ENCODE results near the gene TNPO3. TPM values are rescaled to one million over a fixed set of nuclear protein-coding genes. Genes with fewer than 3 reads are reported as not detected.

Gene TNPO3
- total RNA-seq, 6 donors from 2014 or later: 21.6 to 37.7 (median 33.0) TPM

DNA sequence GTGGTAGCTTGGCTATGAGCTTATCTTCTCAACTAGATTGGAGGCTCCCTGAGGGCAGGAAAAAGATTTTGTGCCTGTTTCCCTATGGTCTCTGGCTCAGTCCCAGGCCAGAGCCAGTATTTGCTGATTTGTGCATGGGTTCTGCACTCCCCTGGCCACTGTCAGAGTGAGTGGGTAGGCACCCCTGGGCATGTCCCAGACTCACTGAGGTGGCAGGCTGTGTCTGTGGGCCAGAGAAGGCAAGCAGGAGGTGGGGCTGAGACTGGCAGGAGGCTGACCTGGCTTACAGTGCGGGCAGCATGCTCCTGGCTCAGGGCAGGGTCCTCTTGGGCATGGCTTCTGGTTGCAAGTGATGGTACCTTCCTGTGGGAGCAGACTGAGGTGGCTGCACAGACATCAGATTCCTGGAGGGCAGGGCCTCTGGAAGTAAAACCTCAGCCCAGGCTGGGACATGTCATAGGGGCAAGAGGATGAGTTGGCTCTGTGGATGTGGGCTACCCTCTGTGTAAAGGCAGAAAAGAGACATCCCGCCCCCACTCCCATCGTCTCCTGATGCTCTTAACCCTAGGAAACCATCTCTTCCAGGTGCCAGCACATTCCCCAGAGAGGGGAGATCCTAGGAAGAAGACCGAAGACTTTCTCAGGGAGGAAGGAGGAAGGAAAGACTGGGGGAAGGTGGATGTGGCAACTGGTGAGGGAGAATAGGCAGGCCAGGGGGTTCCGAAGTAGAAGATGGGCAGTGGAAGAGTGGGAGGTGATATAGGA lies 148.7 kb downstream of the TNPO3 start:
- Histone ChIP-seq H3K9me3 (no peaks in the 10 kb centered on the region), H3K36me3 (no peaks in the 10 kb centered on the region), H3K27ac (no peak overlapping the region), H3K4me1 (peaks cover 8 to 13% (median 11%) of the 10 kb centered on the region in 4 donors), H3K27me3 (peaks cover 0 to 23% (median 6%) of the 10 kb centered on the region in 4 donors), H3K4me3 (no peak overlapping the region)
- no peak for ATAC-seq (ENCODE audit: low FRiP score in 2 of 2)
- 84 to 89% methylated on average over 4 to 5 of the region's 5 CpGs for WGBS, 2 donors
- no peak for TF ChIP-seq EP300 (IDR thresholded peaks at IDR 0.05)
- DNase-seq: no peak

DNA sequence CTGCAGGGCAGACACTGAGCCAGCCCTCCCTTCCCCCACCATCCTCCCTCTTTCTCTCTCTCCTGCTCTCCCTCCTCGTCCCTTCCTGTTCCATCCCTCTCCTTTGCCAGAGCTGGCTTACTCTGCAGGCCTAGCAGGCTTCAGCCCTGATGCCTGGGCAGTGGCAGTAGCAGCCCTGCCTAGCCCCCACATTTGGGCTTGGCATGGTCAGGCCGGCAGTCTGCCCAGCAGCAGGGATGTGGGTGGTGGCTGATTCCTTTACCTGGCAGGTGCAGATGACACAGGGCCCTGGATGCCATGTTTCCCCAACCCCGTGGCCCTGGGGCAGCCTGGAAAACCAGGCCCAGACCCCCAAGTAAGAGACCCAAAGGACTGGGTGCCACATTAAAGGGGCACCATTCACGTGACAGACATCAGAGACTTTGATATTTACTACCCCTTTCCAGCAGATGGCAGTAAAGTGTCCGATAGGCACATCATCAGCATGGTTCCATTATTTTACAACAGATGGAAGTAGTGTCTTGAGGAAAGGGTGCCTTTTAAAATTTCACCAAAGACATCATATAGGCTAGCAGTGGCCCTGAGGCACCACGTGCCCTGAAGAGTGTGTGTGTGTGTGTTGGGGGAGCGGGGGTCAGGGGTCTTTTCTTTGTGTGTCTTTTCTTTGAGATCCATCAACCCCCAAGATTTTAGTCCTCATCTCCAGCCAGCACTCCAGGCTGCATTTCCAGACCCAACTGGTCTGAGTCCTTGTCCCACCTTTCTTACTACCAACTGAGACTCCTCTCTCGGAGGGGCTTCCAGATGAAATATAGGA lies 150.3 kb downstream of the TNPO3 start:
- Histone ChIP-seq H3K9me3 (peaks cover 0 to 3% (median 0%) of the 10 kb centered on the region in 4 donors), H3K27me3 (peaks cover 0 to 12% (median under 1%) of the 10 kb centered on the region in 4 donors), H3K27ac (no peak overlapping the region), H3K4me3 (no peak overlapping the region), H3K4me1 (peaks cover 0 to 3% (median under 1%) of the 10 kb centered on the region in 4 donors), H3K36me3 (no peaks in the 10 kb centered on the region)
- ATAC-seq (ENCODE audit: low FRiP score in 2 of 2) (peak in 1 of 2 donors; percentile 73), DNase-seq (peak in 1 of 2 donors; percentile 57)
- WGBS, 2 donors: 28 to 38% methylated on average over 8 of the region's 8 CpGs
- TF ChIP-seq POLR2A (IDR thresholded peaks at IDR 0.05) (no peak), CTCF (IDR thresholded peaks at IDR 0.05) (peak; percentile 15 to 71 (median 59))

Small RNA genes lying within 50 kb of the gene (small RNA-seq; reads per million reads assigned to genes)
- gene RN7SL306P: 0 reads per million in 4 donors

Other genes starting within 250 kb of the TNPO3 start
- 10 to 100 TPM in 1 of 6 donors, 1 to 10 TPM in 5; 2.1 to 19.6 (median 4.9) TPM for gene FLNC, start 224.7 kb downstream of the TNPO3 start, total RNA-seq
- 100 to 1,000 TPM in 5 of 6 donors, 10 to 100 TPM in 1; 99.8 to 224 (median 156) TPM for gene ATP6V1F, start 192.3 kb downstream of the TNPO3 start, total RNA-seq
- 1 to 10 TPM in 3 of 6 donors, under 1 TPM in 2, not detected in 1; 0.15 to 2.1 (median 1.1) TPM for gene KCP, start 144.4 kb downstream of the TNPO3 start, total RNA-seq
- gene IRF5, start 117.2 kb downstream of the TNPO3 start, total RNA-seq: 10 to 100 TPM; 10.7 to 83.8 (median 45.8) TPM
- gene TSPAN33, start 89.6 kb upstream of the TNPO3 start, total RNA-seq: 10 to 100 TPM in 1 of 6 donors, 1 to 10 TPM in 5; 1.2 to 10.1 (median 4.0) TPM
- 1 to 10 TPM; 1.7 to 7.3 (median 2.6) TPM for gene SMO, start 133.5 kb upstream of the TNPO3 start, total RNA-seq
- 100 to 1,000 TPM in 4 of 6 donors, 10 to 100 TPM in 2; 41.9 to 197 (median 110) TPM for gene AHCYL2, start 169.9 kb upstream of the TNPO3 start, total RNA-seq

All from upper lobe of left lung (tissue), 6 donors.